Bronchial epithelial cell (primary cell): Measurements from ENCODE around the gene AADACL4. TPM values are rescaled to one million over a fixed set of nuclear protein-coding genes. Genes with fewer than 3 reads are reported as not detected.

Experiments
- DNase-seq: peaks from one replicate; pipeline ENCODE4 v3.0.0-alpha.2; 2010; ENCODE audit warnings: low read depth
- FAIRE-seq: peaks from 2 replicates; lab custom pipeline; 2011; peaks lifted over from hg19 to GRCh38; lab: Jason Lieb, UNC
- H3K27me3 ChIP-seq: 2 replicates; pipeline ENCODE4 v1.5.1; 2011; ENCODE audit warnings: low read length; ENCODE audit not compliant: control insufficient read depth, insufficient read depth
- H3K36me3 ChIP-seq: 2 replicates; pipeline ENCODE4 v1.5.1; 2011; ENCODE audit warnings: low read length; ENCODE audit not compliant: control insufficient read depth, insufficient read depth
- H3K4me3 ChIP-seq: 2 replicates; pipeline ENCODE4 v1.5.1; 2011; ENCODE audit warnings: mild to moderate bottlenecking, low read depth, low read length, control low read depth
- total RNA-seq: library from RNA; depleted of rRNA; stranded (reverse); fragments of >200 nt; gene quantifications from 2 replicates; pipeline ENCODE4 v1.2.1, GENCODE V29; 2014
- TF ChIP-seq, protein P1 (sequence below): IDR thresholded peaks from 2 replicates; pipeline ENCODE4 v1.5.1; 2011; ENCODE audit warnings: mild to moderate bottlenecking, moderate library complexity, low read length, control low read depth, inconsistent platforms; ENCODE audit not compliant: insufficient read depth, severe bottlenecking

AADACL4 gene
- total RNA-seq, 1 donor from 2014 or later: not detected

DNA sequence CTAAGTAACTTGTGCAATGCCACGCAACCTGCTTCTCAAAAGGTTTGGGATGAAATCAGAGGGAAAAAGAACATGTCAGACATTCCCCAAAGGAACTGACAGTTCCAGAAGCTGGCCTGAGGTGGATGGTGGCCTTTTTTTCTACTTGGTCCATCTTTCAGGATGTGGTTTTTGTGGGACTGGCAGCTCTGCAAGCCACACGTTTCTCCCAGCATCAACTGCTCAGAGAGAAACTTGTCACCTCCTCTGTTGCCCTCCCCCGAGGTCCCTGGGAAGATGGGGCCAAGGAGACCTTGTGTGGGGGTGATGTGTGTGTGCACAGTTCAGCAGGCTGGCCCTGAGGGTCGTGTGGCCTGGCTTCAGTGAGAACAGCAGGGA lies 23.4 kb upstream of the AADACL4 start:
- TF ChIP-seq, protein P1, sequence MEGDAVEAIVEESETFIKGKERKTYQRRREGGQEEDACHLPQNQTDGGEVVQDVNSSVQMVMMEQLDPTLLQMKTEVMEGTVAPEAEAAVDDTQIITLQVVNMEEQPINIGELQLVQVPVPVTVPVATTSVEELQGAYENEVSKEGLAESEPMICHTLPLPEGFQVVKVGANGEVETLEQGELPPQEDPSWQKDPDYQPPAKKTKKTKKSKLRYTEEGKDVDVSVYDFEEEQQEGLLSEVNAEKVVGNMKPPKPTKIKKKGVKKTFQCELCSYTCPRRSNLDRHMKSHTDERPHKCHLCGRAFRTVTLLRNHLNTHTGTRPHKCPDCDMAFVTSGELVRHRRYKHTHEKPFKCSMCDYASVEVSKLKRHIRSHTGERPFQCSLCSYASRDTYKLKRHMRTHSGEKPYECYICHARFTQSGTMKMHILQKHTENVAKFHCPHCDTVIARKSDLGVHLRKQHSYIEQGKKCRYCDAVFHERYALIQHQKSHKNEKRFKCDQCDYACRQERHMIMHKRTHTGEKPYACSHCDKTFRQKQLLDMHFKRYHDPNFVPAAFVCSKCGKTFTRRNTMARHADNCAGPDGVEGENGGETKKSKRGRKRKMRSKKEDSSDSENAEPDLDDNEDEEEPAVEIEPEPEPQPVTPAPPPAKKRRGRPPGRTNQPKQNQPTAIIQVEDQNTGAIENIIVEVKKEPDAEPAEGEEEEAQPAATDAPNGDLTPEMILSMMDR: no peak
- DNase-seq: no peak
- H3K4me3 ChIP-seq: no peak overlapping the region
- no peak for FAIRE-seq
- H3K27me3 ChIP-seq: peaks cover 10% of the 10 kb centered on the region
- no peaks in the 10 kb centered on the region for H3K36me3 ChIP-seq

DNA sequence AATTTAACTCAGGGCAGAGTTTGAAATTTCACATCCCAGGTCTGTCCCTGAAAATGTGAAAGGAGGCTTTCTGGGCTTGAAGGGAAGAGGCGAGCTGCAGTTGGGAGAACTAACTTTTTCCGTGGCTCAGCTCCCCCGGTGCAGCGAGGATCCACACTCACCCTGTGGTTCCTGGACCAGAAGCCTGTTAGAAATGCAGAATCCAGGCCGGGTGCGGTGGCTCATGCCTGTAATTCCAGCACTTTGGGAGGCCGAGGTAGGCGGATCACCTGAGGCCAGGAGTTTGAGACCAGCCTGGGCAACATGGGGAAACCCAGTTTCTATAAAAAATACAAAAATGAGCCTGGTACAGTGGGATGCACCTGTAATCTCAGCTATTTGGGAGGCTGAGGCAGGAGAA lies 23.0 kb upstream of the AADACL4 start:
- TF ChIP-seq, protein P1: no peak
- peaks cover 10% of the 10 kb centered on the region for H3K27me3 ChIP-seq
- FAIRE-seq (no peak), DNase-seq (no peak)
- H3K36me3 ChIP-seq: no peaks in the 10 kb centered on the region
- H3K4me3 ChIP-seq: no peak overlapping the region

DNA sequence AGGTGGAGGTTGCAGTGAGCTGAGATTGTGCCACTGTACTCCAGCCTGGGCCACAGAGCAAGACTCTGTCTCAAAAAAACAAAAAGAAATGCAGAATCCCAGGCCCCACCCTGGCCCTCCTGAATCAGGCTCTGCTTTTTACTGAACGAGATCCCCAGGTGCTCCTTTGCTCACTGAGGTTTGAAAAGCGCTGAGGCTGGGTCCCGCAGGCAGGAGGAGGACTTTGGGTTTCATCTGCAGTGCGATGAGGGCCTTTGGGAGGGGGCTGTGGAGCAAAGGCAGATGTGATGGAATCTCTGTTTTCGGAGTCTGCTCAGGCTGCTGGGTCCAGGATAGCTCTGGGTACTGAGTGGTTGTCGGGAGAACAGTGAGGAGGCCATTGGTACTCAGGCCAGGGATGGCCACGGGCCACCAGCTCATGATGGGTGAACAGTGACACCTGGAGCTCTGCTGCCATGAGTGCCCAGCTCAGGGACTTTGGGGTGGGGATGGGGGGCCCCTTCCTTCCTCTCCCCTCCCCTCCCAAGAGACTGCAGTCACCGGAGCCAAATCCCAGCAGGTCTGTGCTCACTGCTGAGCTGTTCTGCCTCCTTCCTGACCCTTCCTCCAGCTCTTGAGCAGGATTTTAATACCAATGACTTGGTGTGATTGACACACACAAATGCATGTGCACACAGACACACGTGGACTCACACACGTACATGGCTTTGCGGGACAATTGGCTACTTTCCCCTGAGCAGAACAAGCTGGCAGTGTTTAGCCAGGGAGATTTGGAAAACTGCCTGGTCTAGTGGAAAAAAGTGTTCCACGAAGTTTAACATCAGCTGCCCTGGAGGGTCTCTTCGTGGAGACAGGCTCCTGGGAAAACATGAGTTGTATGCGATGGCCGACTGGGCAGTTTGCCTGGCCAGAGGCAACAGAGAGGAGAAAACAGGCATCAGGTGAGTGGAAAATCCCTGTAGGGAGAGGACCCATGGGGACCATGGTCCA lies 22.2 kb upstream of the AADACL4 start:
- TF ChIP-seq, protein P1: no peak
- FAIRE-seq (no peak), DNase-seq (no peak)
- Histone ChIP-seq H3K27me3 (peaks cover 10% of the 10 kb centered on the region), H3K36me3 (no peaks in the 10 kb centered on the region), H3K4me3 (no peak overlapping the region)

DNA sequence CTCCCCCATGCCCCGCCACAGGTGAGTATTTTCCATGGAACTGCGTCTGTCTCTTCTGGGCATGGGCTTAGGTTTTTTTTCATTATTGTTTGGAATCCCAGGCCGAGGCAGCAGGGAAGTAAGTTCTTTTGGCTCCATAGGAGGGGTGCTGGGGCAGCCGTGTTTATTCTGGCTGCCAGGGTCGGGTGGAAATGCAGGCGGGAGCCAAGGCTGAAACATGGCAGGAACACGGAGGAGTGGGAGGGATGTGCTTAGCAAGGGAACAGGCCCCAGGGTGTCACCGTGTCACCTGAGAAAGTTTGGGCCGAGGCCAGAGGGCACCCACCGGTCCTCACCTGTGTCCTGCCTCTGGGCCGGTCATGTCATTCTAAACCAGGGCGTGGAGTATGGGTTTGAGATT lies 21.4 kb upstream of the AADACL4 start:
- Histone ChIP-seq H3K4me3 (no peak overlapping the region), H3K36me3 (no peaks in the 10 kb centered on the region), H3K27me3 (peaks cover 10% of the 10 kb centered on the region)
- TF ChIP-seq, protein P1: no peak
- DNase-seq (no peak), FAIRE-seq (no peak)

DNA sequence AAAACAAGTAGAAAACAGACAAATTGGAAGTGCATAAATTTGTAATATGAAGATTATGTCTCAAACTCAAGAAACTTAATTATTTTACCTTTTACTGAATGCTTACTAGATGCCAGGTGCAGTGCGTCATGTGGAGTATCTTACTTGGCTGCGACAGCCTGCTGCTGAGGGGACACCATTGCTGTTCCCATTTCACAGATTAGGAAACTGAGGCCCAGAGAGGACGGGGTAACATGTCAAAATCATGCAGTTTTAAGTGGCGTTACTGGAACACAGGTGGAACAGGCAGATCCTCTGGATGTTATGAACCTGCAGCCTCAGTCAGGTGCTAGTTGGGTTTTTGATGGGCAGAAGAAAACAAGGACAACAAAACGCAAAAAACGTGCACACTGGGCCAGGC lies 18.6 kb upstream of the AADACL4 start:
- Histone ChIP-seq H3K36me3 (no peaks in the 10 kb centered on the region), H3K27me3 (peaks cover 10% of the 10 kb centered on the region), H3K4me3 (no peak overlapping the region)
- TF ChIP-seq, protein P1: no peak
- DNase-seq (no peak), FAIRE-seq (no peak)
